ENCODE measurements around the gene MOB3A.

- TF ChIP-seq CTCF (IDR thresholded peaks at IDR 0.05; ENCODE audit: poor library complexity) (no peak), EZH2 (IDR thresholded peaks at IDR 0.05; ENCODE audit: borderline replicate concordance) (no peak)
These were observed 36.5 kb downstream of the MOB3A start for GRCh38 chr19:2059422-2060201.
